Lung (tissue), 12 donors: ENCODE measurements around the gene SPATS2L. TPM values are rescaled to one million over a fixed set of nuclear protein-coding genes. Genes with fewer than 3 reads are reported as not detected.

Source experiments
- ATAC-seq: fragments of 200-7000 bp; cut with Tn5 transposase; one replicate; pipeline ENCODE4 v1.9.1; 2020; ENCODE audit warnings: moderate number of reproducible peaks; ENCODE audit not compliant: insufficient read depth, low FRiP score
- DNase-seq, 3 donors: peaks; one replicate each; pipeline ENCODE4 v3.0.0-alpha.2; 2013 to 2017
- H3K27ac ChIP-seq, 2 donors: one replicate each; pipeline ENCODE4 v1.5.1; 2013; ENCODE audit warnings: mild to moderate bottlenecking in 2 of 2, moderate library complexity in 2 of 2, control low read depth in 1 of 2, inconsistent platforms in 1 of 2, low read depth in 1 of 2, low read length in 1 of 2
- H3K27me3 ChIP-seq, 3 donors: one replicate each; pipeline ENCODE4 v1.5.1; 2013; ENCODE audit warnings: low read length in 2 of 3; ENCODE audit not compliant: control insufficient read depth in 3 of 3, insufficient read depth in 3 of 3
- H3K36me3 ChIP-seq, 4 donors: one replicate each; pipeline ENCODE4 v1.5.1; 2013; ENCODE audit warnings: low read length in 4 of 4, mild to moderate bottlenecking in 1 of 4, moderate library complexity in 1 of 4; ENCODE audit not compliant: control insufficient read depth in 4 of 4, insufficient read depth in 4 of 4
- H3K4me1 ChIP-seq, 5 donors: one replicate each; pipeline ENCODE4 v1.5.1; 2013; ENCODE audit warnings: low read length in 5 of 5, mild to moderate bottlenecking in 2 of 5, moderate library complexity in 1 of 5; ENCODE audit not compliant: control insufficient read depth in 5 of 5, insufficient read depth in 5 of 5
- H3K4me3 ChIP-seq: one replicate; pipeline ENCODE4 v1.5.1; 2013; ENCODE audit warnings: mild to moderate bottlenecking, control low read depth, moderate library complexity
- H3K9ac ChIP-seq, 2 donors: one replicate each; pipeline ENCODE4 v1.5.1; 2013; ENCODE audit warnings: low read length in 2 of 2, control low read depth in 1 of 2; ENCODE audit not compliant: insufficient read depth in 1 of 2
- H3K9me3 ChIP-seq, 4 donors: one replicate each; pipeline ENCODE4 v1.5.1; 2013; ENCODE audit warnings: low read length in 3 of 4, mild to moderate bottlenecking in 1 of 4, moderate library complexity in 1 of 4; ENCODE audit not compliant: control insufficient read depth in 4 of 4, insufficient read depth in 3 of 4
- WGBS, 2 donors: extraction: QIAGEN DNeasy Blood & Tissue Kit; methylation state at CpG; one replicate each; pipeline ENCODE4 v1.1.7; 2013; 5-methylcytosine and 5-hydroxymethylcytosine counted together
- polyA plus RNA-seq, 2 donors: library from polyadenylated mRNA; stranded (reverse); fragments of 200-250 nt; gene quantifications; one replicate each; pipeline ENCODE4 v1.2.1, GENCODE V29; 2013
- total RNA-seq, 2 donors: library from RNA; depleted of rRNA in 1 of 2; stranded (reverse); fragments of >200 nt in 1 of 2; gene quantifications; one replicate each; pipeline ENCODE4 v1.2.1, GENCODE V29; 2014 to 2021
- TF ChIP-seq, protein P1 (sequence below): IDR thresholded peaks from 2 replicates; pipeline ENCODE4 v1.5.1; 2012; ENCODE audit warnings: mild to moderate bottlenecking; ENCODE audit errors: control extremely low read depth, extremely low read depth
- donor health status: control.
- donor health status: control.
- donor health status: Bipolar disorder and iron deficiency.
- donor health status: healthy.
- donor health status: DM: yes; HTN: yes; CAD: no.

The SPATS2L gene
- total and polyA plus RNA-seq, 4 donors = 30.5 to 96.8 (median 57.2) TPM

DNA sequence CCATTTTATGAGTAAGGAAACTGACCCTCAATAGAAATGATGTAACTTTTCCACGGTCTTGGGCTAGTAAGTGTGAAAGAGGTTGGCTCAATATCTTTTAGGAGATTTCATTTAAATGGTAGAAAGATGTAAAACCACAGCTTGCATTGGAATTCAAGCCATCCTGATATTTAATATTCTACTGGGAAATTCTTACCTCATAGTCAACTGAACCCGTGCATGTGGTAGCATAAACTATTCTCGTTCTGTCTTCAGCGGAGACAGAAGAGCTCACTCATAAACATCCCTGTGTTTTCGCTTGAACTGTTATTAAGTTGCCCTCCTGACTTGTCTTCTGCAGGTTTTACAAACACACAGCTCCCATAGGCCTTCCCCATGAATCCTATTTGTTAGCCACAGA lies 8.5 kb upstream of the SPATS2L start:
- Histone ChIP-seq H3K9me3 (no peaks in the 10 kb centered on the region), H3K27me3 (no peaks in the 10 kb centered on the region), H3K27ac (no peak overlapping the region), H3K4me3 (no peak overlapping the region), H3K9ac (no peak overlapping the region), H3K36me3 (no peaks in the 10 kb centered on the region), H3K4me1 (peaks cover 0 to 22% (median 3%) of the 10 kb centered on the region in 5 donors)
- TF ChIP-seq, protein P1, sequence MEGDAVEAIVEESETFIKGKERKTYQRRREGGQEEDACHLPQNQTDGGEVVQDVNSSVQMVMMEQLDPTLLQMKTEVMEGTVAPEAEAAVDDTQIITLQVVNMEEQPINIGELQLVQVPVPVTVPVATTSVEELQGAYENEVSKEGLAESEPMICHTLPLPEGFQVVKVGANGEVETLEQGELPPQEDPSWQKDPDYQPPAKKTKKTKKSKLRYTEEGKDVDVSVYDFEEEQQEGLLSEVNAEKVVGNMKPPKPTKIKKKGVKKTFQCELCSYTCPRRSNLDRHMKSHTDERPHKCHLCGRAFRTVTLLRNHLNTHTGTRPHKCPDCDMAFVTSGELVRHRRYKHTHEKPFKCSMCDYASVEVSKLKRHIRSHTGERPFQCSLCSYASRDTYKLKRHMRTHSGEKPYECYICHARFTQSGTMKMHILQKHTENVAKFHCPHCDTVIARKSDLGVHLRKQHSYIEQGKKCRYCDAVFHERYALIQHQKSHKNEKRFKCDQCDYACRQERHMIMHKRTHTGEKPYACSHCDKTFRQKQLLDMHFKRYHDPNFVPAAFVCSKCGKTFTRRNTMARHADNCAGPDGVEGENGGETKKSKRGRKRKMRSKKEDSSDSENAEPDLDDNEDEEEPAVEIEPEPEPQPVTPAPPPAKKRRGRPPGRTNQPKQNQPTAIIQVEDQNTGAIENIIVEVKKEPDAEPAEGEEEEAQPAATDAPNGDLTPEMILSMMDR = no peak
- no peak for ATAC-seq
- no peak for DNase-seq
- WGBS, 2 donors = 92 to 94% methylated on average over 5 of the region's 5 CpGs

DNA sequence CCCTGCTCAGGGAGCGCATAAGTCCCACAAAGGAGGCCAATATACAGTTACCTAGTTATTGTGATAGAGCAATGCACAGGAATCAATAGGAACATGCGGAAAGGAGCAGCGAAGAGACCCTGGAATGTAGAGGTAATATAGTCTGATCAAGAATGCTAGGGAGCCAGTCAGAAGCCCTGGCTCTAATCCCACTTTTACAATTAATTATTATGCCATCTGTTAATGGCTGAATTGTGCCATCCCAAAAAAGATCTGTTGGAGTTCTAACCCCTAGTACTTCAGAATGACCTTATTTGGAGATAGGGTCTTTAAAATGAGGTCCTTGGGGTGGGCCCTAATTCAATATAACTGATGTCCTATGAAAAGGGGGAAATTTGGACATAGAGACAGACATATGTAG lies 7.7 kb upstream of the SPATS2L start:
- H3K36me3 ChIP-seq = no peaks in the 10 kb centered on the region
- TF ChIP-seq, protein P1 = no peak
- no peaks in the 10 kb centered on the region for H3K9me3 ChIP-seq
- H3K9ac ChIP-seq = no peak overlapping the region
- WGBS, 2 donors = 98 to 100% methylated on average over 3 of the region's 3 CpGs
- no peak for DNase-seq
- ATAC-seq = no peak
- peaks cover 0 to 22% (median 3%) of the 10 kb centered on the region in 5 donors for H3K4me1 ChIP-seq
- no peaks in the 10 kb centered on the region for H3K27me3 ChIP-seq
- H3K27ac ChIP-seq = no peak overlapping the region
- no peak overlapping the region for H3K4me3 ChIP-seq

DNA sequence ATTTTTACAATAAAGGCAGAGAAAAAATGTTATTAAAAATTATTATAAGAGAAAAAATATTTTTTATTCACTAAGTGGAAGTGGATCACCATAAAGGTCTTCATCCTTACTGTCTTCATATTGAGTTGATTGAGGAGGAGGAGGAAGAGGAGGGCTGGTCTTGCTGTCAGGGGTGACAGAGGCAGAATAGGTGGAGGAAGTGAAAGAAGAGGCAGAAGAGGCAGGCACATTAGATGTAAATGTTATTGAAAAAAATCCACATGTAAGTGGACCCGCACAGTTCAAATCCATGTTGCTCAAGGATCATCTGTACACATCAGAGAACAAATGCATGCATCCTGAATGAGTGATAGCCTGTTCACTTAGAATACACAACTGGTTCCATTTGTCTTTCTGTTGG lies 6.4 kb upstream of the SPATS2L start:
- H3K4me1 ChIP-seq = peaks cover 0 to 23% (median 3%) of the 10 kb centered on the region in 5 donors
- no peaks in the 10 kb centered on the region for H3K9me3 ChIP-seq
- no peak overlapping the region for H3K27ac ChIP-seq
- H3K36me3 ChIP-seq = no peaks in the 10 kb centered on the region
- TF ChIP-seq, protein P1 = no peak
- WGBS, 2 donors = 90 to 93% methylated on average over 1 of the region's 1 CpG
- peaks cover 0 to 2% (median 0%) of the 10 kb centered on the region in 3 donors for H3K27me3 ChIP-seq
- DNase-seq (no peak), ATAC-seq (no peak)
- no peak overlapping the region for H3K9ac ChIP-seq
- H3K4me3 ChIP-seq = no peak overlapping the region

DNA sequence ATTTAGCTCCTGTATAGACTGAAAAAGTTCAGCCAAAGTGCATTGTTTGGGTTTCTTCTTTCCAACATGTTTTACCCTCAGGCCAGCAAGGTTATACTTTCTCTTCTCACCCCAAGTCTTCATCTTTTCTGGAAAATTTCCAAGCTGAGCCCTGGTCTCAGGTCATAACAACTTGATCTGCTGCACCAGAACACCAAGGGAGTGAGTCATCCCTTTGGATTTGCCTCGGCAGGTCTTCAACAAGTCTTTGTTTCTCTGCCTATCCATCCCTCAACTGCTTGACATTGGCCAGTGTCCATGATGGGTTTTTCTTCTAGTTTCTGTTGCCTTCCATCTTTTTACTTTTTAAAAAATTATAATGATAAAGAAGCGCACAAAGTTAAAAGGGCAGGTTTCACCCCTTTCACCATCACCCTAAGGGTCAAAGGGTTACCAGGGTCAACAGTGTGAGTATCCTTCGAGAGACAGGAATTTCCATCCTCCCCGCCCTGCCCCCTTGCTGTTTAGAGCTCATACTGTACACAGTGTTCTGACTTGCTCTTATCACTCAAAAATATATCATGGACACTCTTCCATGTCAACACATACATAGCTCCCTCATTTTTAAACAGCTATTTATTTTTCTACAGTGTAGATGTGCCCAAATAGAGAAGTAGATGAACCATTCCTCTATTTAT lies 5.7 kb upstream of the SPATS2L start:
- 73 to 88% methylated on average over 4 of the region's 4 CpGs for WGBS, 2 donors
- TF ChIP-seq, protein P1 = no peak
- peak in 2 of 3 donors; percentile 26 to 37 for DNase-seq
- Histone ChIP-seq H3K36me3 (no peaks in the 10 kb centered on the region), H3K9me3 (no peaks in the 10 kb centered on the region), H3K4me1 (peaks cover 0 to 28% (median 3%) of the 10 kb centered on the region in 5 donors), H3K27ac (no peak overlapping the region), H3K4me3 (no peak overlapping the region), H3K9ac (no peak overlapping the region), H3K27me3 (peaks cover 0 to 2% (median 0%) of the 10 kb centered on the region in 3 donors)
- no peak for ATAC-seq
